HG03108 (cell line): Measurements from ENCODE around the gene RHBDL2.
"Not testable (repeated sequence)": the region's sequence is repeated elsewhere in the genome, so short reads cannot be mapped to it uniquely, and the experiment has no call there.

Experiments used
- ATAC-seq: cut with Tn5 transposase; IDR thresholded peaks from one replicate; pipeline ENCODE4 v1.9.1; 2021; ENCODE audit warnings: moderate library complexity; ENCODE audit not compliant: unreplicated experiment

RHBDL2 gene

DNA sequence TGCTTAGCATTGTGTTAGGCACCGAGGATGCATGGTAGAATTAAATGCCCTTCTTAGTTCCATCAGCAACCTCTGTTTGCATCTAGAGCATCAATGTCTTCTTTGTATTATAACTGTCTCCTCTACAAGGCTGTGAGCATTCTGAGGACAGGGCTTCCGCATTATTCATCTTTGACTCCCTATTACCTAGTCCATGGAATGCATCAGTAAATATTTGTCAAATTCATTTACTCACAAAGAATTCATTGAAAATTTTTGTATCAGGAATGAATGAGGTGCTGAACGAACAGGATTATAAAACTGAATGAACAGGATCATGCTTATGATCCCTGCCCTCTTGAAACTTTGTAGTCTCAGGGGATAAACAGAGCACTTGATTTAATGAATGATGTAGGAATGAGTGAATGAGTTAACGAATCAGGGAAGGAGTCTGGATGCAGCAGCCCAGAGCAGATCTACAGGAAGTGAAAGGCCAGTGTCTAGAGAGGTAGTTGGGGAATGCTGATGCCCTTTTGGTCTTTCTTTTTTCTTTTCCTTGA lies 2.8 kb downstream of the RHBDL2 start:
- no peak for ATAC-seq

DNA sequence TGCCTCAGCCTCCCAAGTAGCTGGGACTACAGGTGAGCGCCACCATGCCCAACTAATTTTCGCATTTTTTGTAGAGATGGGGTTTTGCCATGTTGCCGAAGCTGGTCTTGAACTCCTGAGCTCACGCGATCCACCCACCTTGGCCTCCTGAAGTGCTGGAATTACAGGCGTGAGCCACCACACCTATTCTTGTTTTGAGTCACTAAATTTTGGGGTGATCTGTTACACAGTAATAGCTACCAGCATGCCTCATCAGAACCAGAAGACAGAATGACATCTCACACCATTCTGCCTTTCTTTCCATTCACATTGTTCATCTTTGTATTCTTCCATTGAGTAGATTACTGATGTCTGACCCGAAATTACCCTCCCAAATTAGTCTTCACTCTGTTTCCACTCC lies 9.1 kb downstream of the RHBDL2 start:
- no peak for ATAC-seq

- no peak for ATAC-seq
These were observed 12.2 kb downstream of the RHBDL2 start for GRCh38 chr1:38929476-38929875.

DNA sequence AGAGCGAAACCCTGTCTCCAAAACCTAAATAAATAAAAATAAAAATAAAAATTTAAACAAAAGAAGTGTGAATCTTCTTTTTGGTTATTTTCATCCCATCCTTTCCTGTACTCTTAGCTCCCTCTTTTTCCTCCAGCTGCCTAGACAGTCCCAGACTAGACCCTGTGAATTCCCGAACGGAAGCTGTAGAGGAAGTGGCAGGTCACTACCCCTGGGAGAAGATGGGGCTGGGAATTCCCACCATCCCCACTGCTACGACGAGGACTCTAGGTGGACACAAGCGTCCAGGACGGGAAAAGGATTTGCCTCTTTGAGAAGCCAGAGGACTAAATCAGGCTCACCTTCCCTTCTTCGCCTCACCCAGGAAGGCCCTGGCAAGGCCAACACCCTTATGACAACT lies 12.6 kb downstream of the RHBDL2 start:
- no peak for ATAC-seq

- no peak for ATAC-seq
These were observed 15.5 kb downstream of the RHBDL2 start for GRCh38 chr1:38926091-38926490.

- no peak for ATAC-seq
These were observed 16.2 kb downstream of the RHBDL2 start for GRCh38 chr1:38925391-38925790.

GRCh38 chr1:38923607-38924006 lies 18.0 kb downstream of the RHBDL2 start:
- ATAC-seq = no peak

DNA sequence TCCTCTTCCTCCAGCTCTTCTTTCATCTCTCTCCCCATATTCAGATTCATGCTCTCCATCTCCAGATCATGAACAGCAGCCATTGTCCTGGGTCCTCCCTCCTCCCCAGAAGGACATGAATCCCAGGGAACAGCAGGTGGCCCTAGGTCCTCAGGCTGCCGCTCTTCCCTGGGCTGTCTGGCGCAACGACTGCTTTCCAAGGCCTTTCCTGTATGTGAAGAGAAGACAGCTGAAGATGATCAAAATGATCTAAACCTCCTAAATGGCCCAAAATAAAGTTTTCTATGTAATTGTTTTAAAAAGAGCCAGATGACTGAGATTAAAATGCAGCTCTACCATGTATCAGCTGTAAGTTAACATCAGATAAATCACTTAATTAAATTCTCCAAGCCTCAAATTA lies 22.5 kb downstream of the RHBDL2 start:
- no peak for ATAC-seq

- no peak for ATAC-seq
These were observed 23.1 kb downstream of the RHBDL2 start for GRCh38 chr1:38918568-38918967.

GRCh38 chr1:38917772-38918171 lies 23.9 kb downstream of the RHBDL2 start:
- ATAC-seq = no peak

- ATAC-seq = no peak
These were observed 24.3 kb downstream of the RHBDL2 start for GRCh38 chr1:38917337-38917736.

- no peak for ATAC-seq
These were observed 26.2 kb downstream of the RHBDL2 start for GRCh38 chr1:38915352-38915948.

DNA sequence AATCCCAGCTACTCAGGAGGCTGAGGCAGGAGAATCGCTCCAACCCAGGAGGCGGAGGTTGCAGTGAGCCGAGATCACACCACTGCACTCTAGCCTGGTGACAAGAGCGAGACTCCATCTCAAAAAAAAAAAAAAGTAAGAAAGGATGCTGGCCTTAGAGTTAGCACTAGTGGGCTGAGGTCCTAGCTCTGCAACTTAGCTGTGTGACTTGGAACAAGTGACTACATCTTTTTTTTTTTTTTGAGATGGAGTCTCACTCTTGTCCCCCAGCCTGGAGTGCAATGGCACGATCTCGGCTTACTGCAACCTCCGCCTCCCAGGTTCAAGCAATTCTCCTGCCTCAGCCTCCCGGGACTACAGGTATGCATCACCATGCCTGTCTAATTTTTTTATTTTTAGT lies 26.7 kb downstream of the RHBDL2 start:
- ATAC-seq = not testable (repeated sequence)

- no peak for ATAC-seq
These were observed 32.8 kb downstream of the RHBDL2 start for GRCh38 chr1:38908821-38909220.

DNA sequence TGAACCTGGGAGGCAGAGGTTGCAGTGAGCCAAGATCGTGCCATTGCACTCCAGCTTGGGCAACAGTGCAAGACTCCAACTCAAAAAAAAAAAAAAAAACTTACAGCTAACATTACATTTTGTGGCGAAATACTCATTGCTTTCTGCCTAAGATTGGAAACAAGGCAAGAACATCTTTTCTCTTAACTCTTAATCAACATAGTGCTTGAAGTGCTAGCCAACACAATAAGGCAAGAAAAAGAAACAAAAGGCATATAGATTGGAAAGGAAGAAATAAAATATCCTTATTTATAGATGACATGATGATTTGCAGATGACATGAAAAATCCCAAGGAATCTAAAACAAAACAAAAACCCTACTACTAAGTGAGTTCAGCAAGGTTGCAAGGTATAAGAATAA lies 35.6 kb downstream of the RHBDL2 start:
- no peak for ATAC-seq

DNA sequence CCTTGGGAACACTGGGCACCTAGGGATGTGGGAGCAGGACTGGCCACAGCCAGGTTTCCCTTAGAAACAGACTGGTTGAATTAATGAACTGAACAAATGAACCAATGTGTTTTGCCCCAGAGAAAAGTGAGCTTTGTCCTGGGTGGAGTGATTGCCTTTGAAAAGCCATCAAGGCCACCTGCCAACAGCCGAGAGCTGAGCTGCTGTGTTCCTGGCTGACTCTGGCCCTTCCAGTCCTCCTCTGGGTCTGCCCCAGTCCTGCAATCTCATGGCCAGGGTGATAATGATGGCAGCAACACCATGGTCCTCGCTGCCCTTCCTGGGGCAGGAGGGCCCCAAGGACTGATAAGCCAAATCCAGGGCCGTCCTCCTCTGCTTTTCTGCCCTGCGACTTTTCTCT lies 42.1 kb downstream of the RHBDL2 start:
- ATAC-seq = no peak

GRCh38 chr1:38898653-38899230 lies 42.9 kb downstream of the RHBDL2 start:
- ATAC-seq = no peak

DNA sequence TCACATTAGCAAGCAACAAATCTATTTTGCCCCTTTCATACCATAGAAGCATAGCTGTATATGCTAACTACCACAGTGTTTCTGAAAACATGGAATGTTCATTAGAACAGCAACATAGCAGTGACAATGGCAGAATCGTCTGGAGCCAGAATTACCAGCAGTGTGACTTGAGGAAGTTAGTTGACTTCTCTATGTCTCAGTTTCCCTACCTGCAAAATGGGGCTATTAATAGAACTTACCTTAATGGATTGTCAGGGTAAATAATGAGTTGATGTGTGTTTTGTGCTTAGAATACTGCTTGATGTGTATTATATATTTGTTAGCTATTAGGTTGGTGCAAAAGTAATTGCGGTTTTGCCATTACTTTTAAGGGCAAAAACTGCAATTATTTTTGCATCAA lies 45.5 kb downstream of the RHBDL2 start:
- ATAC-seq = no peak

DNA sequence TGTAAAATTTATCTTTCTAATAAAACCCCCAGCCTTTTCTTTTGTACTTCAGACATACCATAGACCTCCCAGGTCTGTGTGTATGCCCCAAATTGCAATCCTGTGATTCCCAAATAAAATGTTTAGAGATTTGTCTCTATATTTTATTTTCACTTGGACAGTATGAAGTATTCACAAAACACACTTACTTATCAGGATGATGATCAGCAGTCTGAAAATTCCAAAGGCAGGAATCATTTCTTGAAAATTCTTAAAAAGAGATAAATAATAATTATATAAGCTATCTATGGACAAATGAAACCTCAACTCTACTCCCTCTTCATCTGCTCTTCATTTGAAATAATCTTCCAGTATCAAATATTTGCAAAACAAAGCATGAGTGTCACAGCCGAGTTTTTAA lies 48.7 kb downstream of the RHBDL2 start:
- no peak for ATAC-seq

DNA sequence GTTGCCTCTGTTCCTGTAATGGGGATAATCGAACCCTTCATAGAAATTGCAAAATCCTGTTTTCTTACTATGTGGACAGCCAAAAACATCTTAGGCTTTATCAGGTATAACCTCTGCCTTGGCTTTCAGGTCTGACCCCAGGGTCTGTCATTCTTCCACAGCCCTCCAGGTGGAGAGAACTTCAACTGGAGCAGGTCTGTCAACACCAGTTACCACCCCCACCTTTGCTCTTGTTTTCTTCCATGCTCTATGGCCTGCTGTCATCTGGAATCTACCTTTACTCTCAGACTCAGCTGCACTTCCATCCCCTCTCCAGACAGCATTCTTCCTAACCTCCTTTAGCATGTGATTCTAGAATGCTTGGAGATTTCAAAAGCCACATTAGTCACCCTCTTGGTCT lies 49.9 kb downstream of the RHBDL2 start:
- ATAC-seq = no peak

DNA sequence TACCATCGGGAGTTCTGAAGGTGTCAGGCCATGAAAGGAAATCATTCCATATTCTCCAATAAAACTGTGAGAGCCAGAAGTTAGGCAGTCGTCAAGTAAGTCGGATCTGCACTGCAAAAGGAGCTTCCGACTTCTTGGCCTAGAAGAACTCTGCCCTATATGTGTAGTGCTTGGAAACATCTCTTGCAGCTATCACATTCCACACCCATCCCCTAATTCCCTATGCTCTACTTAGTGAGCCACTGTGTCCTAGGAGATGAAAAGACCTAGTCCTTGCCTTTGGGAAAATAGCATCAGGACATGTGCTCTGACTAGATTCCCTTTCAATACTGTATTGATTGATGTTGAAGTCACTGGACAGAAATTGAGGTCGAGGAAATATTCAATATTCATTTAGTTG lies 52.0 kb downstream of the RHBDL2 start:
- no peak for ATAC-seq

GRCh38 chr1:38888423-38889333 lies 53.0 kb downstream of the RHBDL2 start:
- no peak for ATAC-seq
